Activated CD4-positive, CD25-positive, alpha-beta regulatory T cell treated with anti-CD3 and anti-CD28 coated beads, Interleukin-2, amount 50 U/mL, for 16 hours (primary cell): ENCODE data around the gene POM121C.
A peak's percentile ranks its signal among the peaks of the same experiment; 100 is the strongest.
"Not testable (repeated sequence)": the region's sequence is repeated elsewhere in the genome, so short reads cannot be mapped to it uniquely, and the experiment has no call there.

Experiments used
- DNase-seq: peaks from one replicate; pipeline ENCODE4 v3.0.0-alpha.2; 2020; ENCODE audit warnings: low read depth, low spot score

Gene POM121C

GRCh38 chr7:75485979-75486643, at the start of gene POM121C:
Gene POM121C (minus strand): TSS chr7:75486299. CDS start chr7:75441496, 44,803 bp downstream.
- DNase-seq = peak; percentile 70

- no peak for DNase-seq
Measured at GRCh38 chr7:75534727-75535307, 48.7 kb upstream of the POM121C start.

- no peak for DNase-seq
Measured at GRCh38 chr7:75533926-75534325, 47.8 kb upstream of the POM121C start.

GRCh38 chr7:75532639-75533038, 46.5 kb upstream of the POM121C start:
- no peak for DNase-seq

- no peak for DNase-seq
Measured at GRCh38 chr7:75531359-75531821, 45.3 kb upstream of the POM121C start.

- not testable (repeated sequence) for DNase-seq
Measured at GRCh38 chr7:75527224-75527722, 41.2 kb upstream of the POM121C start.

GRCh38 chr7:75521727-75522126, 35.6 kb upstream of the POM121C start:
- DNase-seq = not testable (repeated sequence)

GRCh38 chr7:75518842-75519241, 32.7 kb upstream of the POM121C start:
- not testable (repeated sequence) for DNase-seq

- DNase-seq = not testable (repeated sequence)
Measured at GRCh38 chr7:75509033-75509432, 22.9 kb upstream of the POM121C start.

- DNase-seq = not testable (repeated sequence)
Measured at GRCh38 chr7:75492020-75492419, 5.9 kb upstream of the POM121C start, which contains the start of gene SPDYE5. Gene SPDYE5 (plus strand): TSS chr7:75492320. CDS start chr7:75494048, 1,728 bp downstream.

- not testable (repeated sequence) for DNase-seq
Measured at GRCh38 chr7:75485355-75485978, 632 bp downstream of the POM121C start.

- not testable (repeated sequence) for DNase-seq
Measured at GRCh38 chr7:75480313-75480712, 5.8 kb downstream of the POM121C start.

- not testable (repeated sequence) for DNase-seq
Measured at GRCh38 chr7:75477457-75477856, 8.6 kb downstream of the POM121C start.

GRCh38 chr7:75470166-75470565, 15.9 kb downstream of the POM121C start:
- not testable (repeated sequence) for DNase-seq

- DNase-seq = not testable (repeated sequence)
Measured at GRCh38 chr7:75460541-75460940, 25.6 kb downstream of the POM121C start.

- DNase-seq = not testable (repeated sequence)
Measured at GRCh38 chr7:75458034-75458433, 28.1 kb downstream of the POM121C start.

GRCh38 chr7:75456403-75456802, 29.7 kb downstream of the POM121C start:
- not testable (repeated sequence) for DNase-seq

- not testable (repeated sequence) for DNase-seq
Measured at GRCh38 chr7:75452494-75452955, 33.6 kb downstream of the POM121C start.

GRCh38 chr7:75449946-75450345, 36.2 kb downstream of the POM121C start:
- not testable (repeated sequence) for DNase-seq

- not testable (repeated sequence) for DNase-seq
Measured at GRCh38 chr7:75442465-75443111, 43.5 kb downstream of the POM121C start.

GRCh38 chr7:75442101-75442464, 44.0 kb downstream of the POM121C start:
- DNase-seq = not testable (repeated sequence)

- not testable (repeated sequence) for DNase-seq
Measured at GRCh38 chr7:75439000-75439399, 47.1 kb downstream of the POM121C start.
